ENCODE data around the gene OVCA2.

- no peak for TF ChIP-seq CTCF (IDR thresholded peaks at IDR 0.05; ENCODE audit: poor library complexity)
- no peak for TF ChIP-seq EZH2 (IDR thresholded peaks at IDR 0.05; ENCODE audit: borderline replicate concordance)
- no peak for TF ChIP-seq EZH2phosphoT487 (IDR thresholded peaks at IDR 0.05; ENCODE audit: low read depth, severe bottlenecking, unreplicated experiment)
These were observed 25.8 kb downstream of the OVCA2 start for GRCh38 chr17:2067608-2068024.

All from hepatocyte (in vitro differentiated cells).